TTC549 (cell line): Measurements from ENCODE around the gene PRICKLE3.

ENCODE experiments used
- FAIRE-seq: peaks from 2 replicates; lab custom pipeline; 2012; peaks lifted over from hg19 to GRCh38; lab: Jason Lieb, UNC

The PRICKLE3 gene

GRCh38 chrX:49186125-49187027, at the start of gene PRICKLE3:
Gene PRICKLE3 (minus strand): TSS chrX:49186373. CDS start chrX:49186297, 76 bp downstream.
- no peak for FAIRE-seq

GRCh38 chrX:49233887-49234555, 47.8 kb upstream of the PRICKLE3 start:
- FAIRE-seq = no peak

- no peak for FAIRE-seq
Observed at GRCh38 chrX:49233176-49233575, 47.0 kb upstream of the PRICKLE3 start, which contains the start of gene CACNA1F. Gene CACNA1F (minus strand): TSS chrX:49233340. CDS start chrX:49233309, 31 bp downstream.

- FAIRE-seq = no peak
Observed at GRCh38 chrX:49232525-49232924, 46.4 kb upstream of the PRICKLE3 start.

- FAIRE-seq = no peak
Observed at GRCh38 chrX:49231333-49232000, 45.3 kb upstream of the PRICKLE3 start.

GRCh38 chrX:49230500-49231232, 44.5 kb upstream of the PRICKLE3 start:
- no peak for FAIRE-seq

- FAIRE-seq = no peak
Observed at GRCh38 chrX:49228185-49228584, 42.0 kb upstream of the PRICKLE3 start.

- no peak for FAIRE-seq
Observed at GRCh38 chrX:49227726-49228125, 41.6 kb upstream of the PRICKLE3 start.

GRCh38 chrX:49226946-49227345, 40.8 kb upstream of the PRICKLE3 start:
- no peak for FAIRE-seq

- no peak for FAIRE-seq
Observed at GRCh38 chrX:49225858-49226257, 39.7 kb upstream of the PRICKLE3 start.

- FAIRE-seq = no peak
Observed at GRCh38 chrX:49221868-49222267, 35.7 kb upstream of the PRICKLE3 start.

GRCh38 chrX:49220100-49220499, 33.9 kb upstream of the PRICKLE3 start:
- FAIRE-seq = no peak

- FAIRE-seq = no peak
Observed at GRCh38 chrX:49214996-49215526, 28.9 kb upstream of the PRICKLE3 start.

- FAIRE-seq = no peak
Observed at GRCh38 chrX:49214416-49214815, 28.2 kb upstream of the PRICKLE3 start.

- FAIRE-seq = no peak
Observed at GRCh38 chrX:49212861-49213260, 26.7 kb upstream of the PRICKLE3 start.

- FAIRE-seq = no peak
Observed at GRCh38 chrX:49212209-49212608, 26.0 kb upstream of the PRICKLE3 start.

GRCh38 chrX:49211074-49211473, 24.9 kb upstream of the PRICKLE3 start:
- FAIRE-seq = no peak

- no peak for FAIRE-seq
Observed at GRCh38 chrX:49210406-49210805, 24.2 kb upstream of the PRICKLE3 start.

GRCh38 chrX:49209434-49210251, 23.5 kb upstream of the PRICKLE3 start:
- FAIRE-seq = no peak

- no peak for FAIRE-seq
Observed at GRCh38 chrX:49208399-49208798, 22.2 kb upstream of the PRICKLE3 start.

GRCh38 chrX:49206543-49206942, 20.4 kb upstream of the PRICKLE3 start:
- FAIRE-seq = no peak
